ENCODE measurements around the gene GALNT2.

The GALNT2 gene

DNA sequence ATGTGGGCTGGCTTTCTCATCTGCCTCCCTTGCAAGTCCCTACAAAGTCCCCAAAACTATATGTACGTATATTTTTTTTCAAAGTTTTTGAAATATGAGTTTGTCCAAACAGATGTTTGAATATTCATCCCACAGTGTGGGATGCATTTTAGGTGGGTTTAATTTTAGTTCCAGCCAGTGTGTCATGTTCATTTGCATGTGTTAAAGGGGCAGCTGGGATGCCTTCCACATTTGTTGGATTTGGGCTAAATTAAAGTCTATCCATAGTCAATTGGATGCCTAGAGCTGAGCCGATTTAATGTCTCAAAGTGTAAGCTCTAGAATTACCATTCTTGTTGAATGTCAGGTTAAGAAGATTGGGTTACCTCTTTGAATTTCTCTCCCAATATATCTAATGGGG lies 139.2 kb downstream of the GALNT2 start:
- Histone ChIP-seq H3K27ac (ENCODE audit: low read depth, low read length) (no peak overlapping the region), H3K79me2 (ENCODE audit: insufficient read depth, low read length) (no peaks in the 10 kb centered on the region), H3K9me3 (ENCODE audit: insufficient read depth, low read length) (no peaks in the 10 kb centered on the region), H3K9me2 (replicated peaks; ENCODE audit: insufficient read depth, low read length) (no peaks in the 10 kb centered on the region), H3K4me2 (ENCODE audit: low read depth, low read length, poor library complexity, severe bottlenecking) (no peak overlapping the region), H3K9ac (ENCODE audit: low read length) (no peak overlapping the region), H3K27me3 (ENCODE audit: low read length) (no peaks in the 10 kb centered on the region), H2AFZ (ENCODE audit: low read depth, low read length, severe bottlenecking) (no peak overlapping the region), H3K36me3 (ENCODE audit: low read length) (no peaks in the 10 kb centered on the region), H4K20me1 (ENCODE audit: low read depth, low read length) (no peaks in the 10 kb centered on the region), H3K4me3 (ENCODE audit: insufficient read depth, low read length, poor library complexity, severe bottlenecking) (no peak overlapping the region), H3F3A (ENCODE audit: insufficient read depth) (no peaks in the 10 kb centered on the region)
- TF ChIP-seq, protein P1, sequence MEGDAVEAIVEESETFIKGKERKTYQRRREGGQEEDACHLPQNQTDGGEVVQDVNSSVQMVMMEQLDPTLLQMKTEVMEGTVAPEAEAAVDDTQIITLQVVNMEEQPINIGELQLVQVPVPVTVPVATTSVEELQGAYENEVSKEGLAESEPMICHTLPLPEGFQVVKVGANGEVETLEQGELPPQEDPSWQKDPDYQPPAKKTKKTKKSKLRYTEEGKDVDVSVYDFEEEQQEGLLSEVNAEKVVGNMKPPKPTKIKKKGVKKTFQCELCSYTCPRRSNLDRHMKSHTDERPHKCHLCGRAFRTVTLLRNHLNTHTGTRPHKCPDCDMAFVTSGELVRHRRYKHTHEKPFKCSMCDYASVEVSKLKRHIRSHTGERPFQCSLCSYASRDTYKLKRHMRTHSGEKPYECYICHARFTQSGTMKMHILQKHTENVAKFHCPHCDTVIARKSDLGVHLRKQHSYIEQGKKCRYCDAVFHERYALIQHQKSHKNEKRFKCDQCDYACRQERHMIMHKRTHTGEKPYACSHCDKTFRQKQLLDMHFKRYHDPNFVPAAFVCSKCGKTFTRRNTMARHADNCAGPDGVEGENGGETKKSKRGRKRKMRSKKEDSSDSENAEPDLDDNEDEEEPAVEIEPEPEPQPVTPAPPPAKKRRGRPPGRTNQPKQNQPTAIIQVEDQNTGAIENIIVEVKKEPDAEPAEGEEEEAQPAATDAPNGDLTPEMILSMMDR (IDR thresholded peaks at IDR 0.05; ENCODE audit: insufficient read depth, low read length, poor library complexity, severe bottlenecking), result no peak

DNA sequence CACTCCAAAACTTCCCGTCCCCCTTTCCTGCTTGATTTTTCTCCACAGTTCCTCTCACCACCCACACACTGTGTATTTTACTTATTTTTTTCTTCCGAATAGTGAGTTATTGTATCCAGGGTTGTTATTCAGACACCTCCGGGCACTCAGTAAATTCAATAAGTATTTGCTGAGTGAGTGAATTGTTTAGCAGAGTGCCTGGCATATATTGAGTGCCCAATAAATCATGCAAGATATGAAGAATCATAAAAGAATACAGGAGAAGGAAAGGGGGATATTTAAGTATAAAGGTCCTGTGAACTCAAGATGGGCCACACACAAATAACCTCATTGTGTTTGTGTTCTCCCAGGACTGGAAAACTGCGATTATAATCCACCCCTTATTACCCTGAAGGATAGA lies 139.9 kb downstream of the GALNT2 start:
- Histone ChIP-seq H3K27me3 (ENCODE audit: low read length) (no peaks in the 10 kb centered on the region), H4K20me1 (ENCODE audit: low read depth, low read length) (no peaks in the 10 kb centered on the region), H3K9me3 (ENCODE audit: insufficient read depth, low read length) (no peaks in the 10 kb centered on the region), H3K79me2 (ENCODE audit: insufficient read depth, low read length) (no peaks in the 10 kb centered on the region), H3K9me2 (replicated peaks; ENCODE audit: insufficient read depth, low read length) (no peaks in the 10 kb centered on the region), H3K4me3 (ENCODE audit: insufficient read depth, low read length, poor library complexity, severe bottlenecking) (no peak overlapping the region), H2AFZ (ENCODE audit: low read depth, low read length, severe bottlenecking) (no peak overlapping the region), H3K27ac (ENCODE audit: low read depth, low read length) (no peak overlapping the region), H3K4me2 (ENCODE audit: low read depth, low read length, poor library complexity, severe bottlenecking) (no peak overlapping the region), H3K36me3 (ENCODE audit: low read length) (no peaks in the 10 kb centered on the region), H3F3A (ENCODE audit: insufficient read depth) (no peaks in the 10 kb centered on the region), H3K9ac (ENCODE audit: low read length) (no peak overlapping the region)
- TF ChIP-seq, protein P1 (IDR thresholded peaks at IDR 0.05; ENCODE audit: insufficient read depth, low read length, poor library complexity, severe bottlenecking), result no peak
- TF ChIP-seq EZH2phosphoT487 (conservative IDR thresholded peaks at IDR 0.05; ENCODE audit: low read length), result no peak

DNA sequence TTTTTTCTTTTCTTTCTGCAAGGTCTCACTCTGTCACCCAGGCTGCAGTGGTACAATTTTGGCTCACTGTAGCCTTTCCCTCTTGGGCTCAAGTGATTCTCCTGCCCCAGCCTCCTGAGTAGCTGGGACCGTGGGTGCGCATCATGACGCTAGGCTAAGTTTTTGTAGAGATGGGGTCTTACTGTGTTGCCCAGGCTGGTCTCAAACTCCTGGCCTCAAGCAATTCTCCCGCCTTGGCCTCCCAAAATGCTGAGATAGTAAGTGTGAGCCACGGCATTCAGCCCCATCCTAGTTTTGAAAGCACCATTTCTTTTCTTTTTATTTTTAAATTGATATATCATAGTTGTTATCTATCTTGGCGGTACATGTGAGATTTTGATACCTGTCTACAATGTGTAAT lies 140.6 kb downstream of the GALNT2 start:
- Histone ChIP-seq H3K27me3 (ENCODE audit: low read length) (no peaks in the 10 kb centered on the region), H3K9ac (ENCODE audit: low read length) (no peak overlapping the region), H2AFZ (ENCODE audit: low read depth, low read length, severe bottlenecking) (no peak overlapping the region), H3K79me2 (ENCODE audit: insufficient read depth, low read length) (no peaks in the 10 kb centered on the region), H3F3A (ENCODE audit: insufficient read depth) (no peaks in the 10 kb centered on the region), H3K9me2 (replicated peaks; ENCODE audit: insufficient read depth, low read length) (no peaks in the 10 kb centered on the region), H3K9me3 (ENCODE audit: insufficient read depth, low read length) (no peaks in the 10 kb centered on the region), H3K4me2 (ENCODE audit: low read depth, low read length, poor library complexity, severe bottlenecking) (no peak overlapping the region), H3K4me3 (ENCODE audit: insufficient read depth, low read length, poor library complexity, severe bottlenecking) (no peak overlapping the region), H3K36me3 (ENCODE audit: low read length) (no peaks in the 10 kb centered on the region), H4K20me1 (ENCODE audit: low read depth, low read length) (no peaks in the 10 kb centered on the region), H3K27ac (ENCODE audit: low read depth, low read length) (no peak overlapping the region)
- TF ChIP-seq EZH2phosphoT487 (conservative IDR thresholded peaks at IDR 0.05; ENCODE audit: low read length), result no peak
- TF ChIP-seq, protein P1 (IDR thresholded peaks at IDR 0.05; ENCODE audit: insufficient read depth, low read length, poor library complexity, severe bottlenecking), result no peak
